ENCODE data around the gene GPRASP2.

Gene GPRASP2

DNA sequence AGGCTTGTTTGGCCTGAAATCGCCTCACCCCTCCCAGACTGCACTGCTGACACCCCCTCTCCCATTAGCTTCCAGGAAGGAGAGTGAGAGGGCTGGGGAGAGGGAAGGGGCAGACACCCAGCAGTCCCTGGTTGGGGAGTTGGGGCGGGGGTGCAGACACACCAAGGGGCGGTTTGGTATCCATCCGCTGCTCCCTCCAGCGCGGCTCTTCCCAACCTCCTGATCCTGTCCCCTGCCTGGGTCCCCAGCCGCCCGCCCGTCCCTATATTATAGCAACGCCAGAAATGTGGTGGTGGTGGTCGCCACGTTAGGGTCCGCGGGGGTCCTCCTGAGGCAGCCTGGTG is 33.2 kb downstream of the GPRASP2 start:
- TF ChIP-seq, protein P1, sequence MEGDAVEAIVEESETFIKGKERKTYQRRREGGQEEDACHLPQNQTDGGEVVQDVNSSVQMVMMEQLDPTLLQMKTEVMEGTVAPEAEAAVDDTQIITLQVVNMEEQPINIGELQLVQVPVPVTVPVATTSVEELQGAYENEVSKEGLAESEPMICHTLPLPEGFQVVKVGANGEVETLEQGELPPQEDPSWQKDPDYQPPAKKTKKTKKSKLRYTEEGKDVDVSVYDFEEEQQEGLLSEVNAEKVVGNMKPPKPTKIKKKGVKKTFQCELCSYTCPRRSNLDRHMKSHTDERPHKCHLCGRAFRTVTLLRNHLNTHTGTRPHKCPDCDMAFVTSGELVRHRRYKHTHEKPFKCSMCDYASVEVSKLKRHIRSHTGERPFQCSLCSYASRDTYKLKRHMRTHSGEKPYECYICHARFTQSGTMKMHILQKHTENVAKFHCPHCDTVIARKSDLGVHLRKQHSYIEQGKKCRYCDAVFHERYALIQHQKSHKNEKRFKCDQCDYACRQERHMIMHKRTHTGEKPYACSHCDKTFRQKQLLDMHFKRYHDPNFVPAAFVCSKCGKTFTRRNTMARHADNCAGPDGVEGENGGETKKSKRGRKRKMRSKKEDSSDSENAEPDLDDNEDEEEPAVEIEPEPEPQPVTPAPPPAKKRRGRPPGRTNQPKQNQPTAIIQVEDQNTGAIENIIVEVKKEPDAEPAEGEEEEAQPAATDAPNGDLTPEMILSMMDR (IDR thresholded peaks at IDR 0.05; ENCODE audit: low read depth, low read length) = no peak
- peak overlapping the region; percentile 54 for H3K4me3 ChIP-seq (ENCODE audit: low read depth, low read length)
- no peak for DNase-seq (ENCODE audit: low read depth, low spot score)
- in situ Hi-C loops (cut with HindIII; ENCODE audit: low sequenced_read_pairs) = no loop called here

GRCh38 chrX:102745857-102746584 is 33.8 kb downstream of the GPRASP2 start:
- in situ Hi-C loops (cut with HindIII; ENCODE audit: low sequenced_read_pairs) = no loop called here
- peak overlapping the region; percentile 54 for H3K4me3 ChIP-seq (ENCODE audit: low read depth, low read length)
- TF ChIP-seq, protein P1 (IDR thresholded peaks at IDR 0.05; ENCODE audit: low read depth, low read length) = no peak
- DNase-seq (ENCODE audit: low read depth, low spot score) = peak; percentile 11

DNA sequence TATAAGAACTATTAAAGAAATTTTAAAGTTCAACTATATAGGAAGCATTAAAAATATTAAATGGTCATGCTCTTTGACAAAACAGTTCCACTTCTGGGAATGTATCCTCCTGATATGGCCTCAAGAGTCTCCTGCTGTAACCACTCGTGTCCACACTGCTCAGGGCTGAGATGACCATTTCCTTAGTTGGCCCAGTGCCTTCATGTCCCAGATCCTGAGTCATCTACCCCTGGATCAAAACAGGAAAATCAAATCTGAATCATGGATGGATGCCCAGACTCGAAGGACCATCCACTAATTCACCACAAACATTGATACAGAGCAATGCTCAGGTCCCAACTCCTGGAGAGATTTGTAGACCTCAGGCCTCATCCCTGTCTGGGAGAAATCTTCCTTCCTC is 53.0 kb downstream of the GPRASP2 start:
- no peak overlapping the region for H3K4me3 ChIP-seq (ENCODE audit: low read depth, low read length)
- in situ Hi-C loops (cut with HindIII; ENCODE audit: low sequenced_read_pairs) = no loop called here
- TF ChIP-seq, protein P1 (IDR thresholded peaks at IDR 0.05; ENCODE audit: low read depth, low read length) = no peak
- peak; percentile 60 for DNase-seq (ENCODE audit: low read depth, low spot score)

DNA sequence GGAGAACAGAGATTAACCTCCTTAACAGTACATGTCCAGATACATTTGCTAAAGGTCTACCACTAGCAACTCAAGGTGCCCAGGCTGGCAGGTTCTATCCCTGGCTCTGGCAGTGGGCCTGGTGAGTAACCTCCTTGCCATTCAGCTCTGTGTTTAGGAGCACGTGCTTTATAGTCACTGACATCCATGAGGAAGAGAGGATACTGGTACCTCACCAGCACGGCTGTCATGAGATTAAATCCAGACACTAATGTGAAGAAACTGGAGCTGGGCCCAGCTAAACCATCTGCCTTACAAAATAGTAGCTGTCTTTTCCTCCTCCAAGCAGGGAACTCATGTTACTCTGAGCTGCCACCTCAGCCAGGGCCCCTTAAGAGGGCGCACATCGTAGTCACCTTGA is 53.6 kb downstream of the GPRASP2 start:
- no peak overlapping the region for H3K4me3 ChIP-seq (ENCODE audit: low read depth, low read length)
- DNase-seq (ENCODE audit: low read depth, low spot score) = peak; percentile 14
- in situ Hi-C loops (cut with HindIII; ENCODE audit: low sequenced_read_pairs) = no loop called here
- TF ChIP-seq, protein P1 (IDR thresholded peaks at IDR 0.05; ENCODE audit: low read depth, low read length) = no peak

DNA sequence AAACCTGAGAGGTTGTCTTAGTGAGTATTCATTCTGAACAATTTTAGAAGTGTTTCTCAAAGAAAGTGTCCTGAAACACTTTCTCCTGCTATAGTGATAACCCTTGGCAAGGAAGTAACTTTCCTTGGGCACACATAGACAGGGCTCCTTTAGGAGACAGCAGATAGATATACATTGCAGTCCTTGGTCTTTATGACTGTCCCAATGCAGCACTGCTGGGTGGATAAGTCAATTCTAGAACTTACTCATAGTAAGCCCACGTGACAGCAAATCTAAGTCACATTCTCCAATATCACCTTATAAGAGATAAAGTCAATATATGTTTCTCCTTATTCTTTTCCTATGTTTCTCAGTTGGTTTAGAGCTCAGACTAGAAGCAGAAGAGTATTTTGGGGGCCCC is 55.0 kb downstream of the GPRASP2 start:
- TF ChIP-seq, protein P1 (IDR thresholded peaks at IDR 0.05; ENCODE audit: low read depth, low read length) = no peak
- DNase-seq (ENCODE audit: low read depth, low spot score) = no peak
- in situ Hi-C loops (cut with HindIII; ENCODE audit: low sequenced_read_pairs) = no loop called here
- H3K4me3 ChIP-seq (ENCODE audit: low read depth, low read length) = no peak overlapping the region

Data from astrocyte of the spinal cord (primary cell).